PC-9 (cell line): ENCODE results near the gene MICAL3. TPM values are rescaled to one million over a fixed set of nuclear protein-coding genes. Genes with fewer than 3 reads are reported as not detected.

ENCODE experiments used
- BruUV-seq: library from RNA; stranded (reverse); fragments of 400-500 nt; replicated peaks from 2 replicates; lab custom pipeline; 2021; lab: Mats Ljungman, UMichigan
- CTCF ChIA-PET: fragments of 300-600 bp; sonication (Branson Sonifier 250); formaldehyde crosslinking; loops from one replicate; lab custom pipeline; 2022; ENCODE audit warnings: antibody characterized with exemption; lab: Charles Lee
- POLR2A ChIA-PET: fragments of 300-600 bp; sonication (Branson Sonifier 250); formaldehyde crosslinking; loops from one replicate; lab custom pipeline; 2022; ENCODE audit warnings: antibody characterized with exemption; ENCODE audit not compliant: unreplicated experiment; lab: Charles Lee
- DNase-seq, 2 experiments: peaks; one replicate each; pipeline versions ENCODE4 v3.0.0 to v3.0.0-alpha.2; 2015 to 2022; ENCODE audit warnings: mixed read lengths in 1 of 2
- H2AFZ ChIP-seq: fragments of 200-600 bp; sonication (generic); 2 replicates; pipeline ENCODE4 v1.8.1; 2017; ENCODE audit warnings: antibody characterized with exemption
- H3F3A ChIP-seq: fragments of 200-600 bp; sonication (generic); 2 replicates; pipeline ENCODE4 v1.8.1; 2017; ENCODE audit warnings: antibody characterized with exemption, mild to moderate bottlenecking, low read depth; ENCODE audit not compliant: insufficient read depth
- H3K27ac ChIP-seq: fragments of 200-600 bp; sonication (generic); 2 replicates; pipeline ENCODE4 v1.6.1; 2016; ENCODE audit warnings: mixed run types
- H3K27me3 ChIP-seq: fragments of 200-600 bp; sonication (generic); 2 replicates; pipeline ENCODE4 v1.6.1; 2016; ENCODE audit warnings: low read depth, mixed run types; ENCODE audit not compliant: insufficient read depth
- H3K36me3 ChIP-seq: fragments of 200-600 bp; sonication (generic); 2 replicates; pipeline ENCODE4 v1.6.1; 2016; ENCODE audit warnings: low read depth, mixed run types
- H3K4me1 ChIP-seq: fragments of 200-600 bp; sonication (generic); replicated peaks from 2 replicates; pipeline ENCODE4 v1.6.1; 2016; ENCODE audit warnings: mixed run types; ENCODE audit not compliant: insufficient read depth
- H3K4me2 ChIP-seq: fragments of 200-600 bp; sonication (generic); 2 replicates; pipeline ENCODE4 v1.6.1; 2017; ENCODE audit warnings: mixed run types
- H3K4me3 ChIP-seq: fragments of 200-600 bp; sonication (generic); 2 replicates; pipeline ENCODE4 v1.6.1; 2016; ENCODE audit warnings: mixed run types
- H3K79me2 ChIP-seq: fragments of 200-600 bp; sonication (generic); 2 replicates; pipeline ENCODE4 v1.6.1; 2017; ENCODE audit warnings: low read depth, mixed run types
- H3K9me2 ChIP-seq: fragments of 200-600 bp; sonication (generic); 2 replicates; pipeline ENCODE4 v1.8.1; 2017; ENCODE audit warnings: mild to moderate bottlenecking; ENCODE audit not compliant: insufficient read depth
- H3K9me3 ChIP-seq: fragments of 200-600 bp; sonication (generic); 2 replicates; pipeline ENCODE4 v1.8.1; 2016; ENCODE audit warnings: low read depth; ENCODE audit not compliant: insufficient read depth
- H4K20me1 ChIP-seq: fragments of 200-600 bp; sonication (generic); 2 replicates; pipeline ENCODE4 v1.8.1; 2017; ENCODE audit not compliant: insufficient read depth
- CTCF ChIP-seq: fragments of 200-600 bp; sonication (generic); conservative IDR thresholded peaks from 2 replicates; pipeline ENCODE4 v1.6.1; 2017; ENCODE audit warnings: mixed run types, antibody characterized with exemption, mild to moderate bottlenecking, moderate library complexity
- EZH2 ChIP-seq: fragments of 200-600 bp; sonication (generic); IDR thresholded peaks from 2 replicates; pipeline ENCODE4 v1.8.0; 2017; ENCODE audit warnings: antibody characterized with exemption, low read depth
- intact Hi-C: fragments of 100-400 bp; cut with micrococcal nuclease; formaldehyde crosslinking; loops from one replicate; pipeline ENCODE4 v1.10.0; 2022; ENCODE audit not compliant: unreplicated experiment
- total RNA-seq: library from RNA; stranded (reverse); gene quantifications from 2 replicates; pipeline ENCODE4 v1.2.3, GENCODE V29; 2021

The MICAL3 gene
- total RNA-seq, 1 experiment from 2014 or later, result 27.4 TPM

GRCh38 chr22:17924735-17925364 is 99.5 kb downstream of the MICAL3 start:
- TF ChIP-seq EZH2 (no peak), CTCF (no peak)
- no peak overlapping the region for H3K4me3 ChIP-seq
- CTCF ChIA-PET, result no interaction called here
- BruUV-seq, result no TSS peak
- peak in 1 of 2 experiments; percentile 20 for DNase-seq
- POLR2A ChIA-PET, result interaction anchor here (0.6 kb wide), 1 partner anchor 107 kb away, joined by 4 read pairs; no protein-coding TSS in a partner anchor
- H3K79me2 ChIP-seq, result peaks cover 26% of the 10 kb centered on the region
- intact Hi-C loops, result no loop called here
- H3K4me1 ChIP-seq, result peaks cover 9% of the 10 kb centered on the region
- no peak overlapping the region for H2AFZ ChIP-seq
- no peak overlapping the region for H3K4me2 ChIP-seq
- H4K20me1 ChIP-seq, result no peaks in the 10 kb centered on the region
- no peak overlapping the region for H3K27ac ChIP-seq
- no peaks in the 10 kb centered on the region for H3K36me3 ChIP-seq
- H3K9me3 ChIP-seq, result no peaks in the 10 kb centered on the region
- no peaks in the 10 kb centered on the region for H3F3A ChIP-seq
- H3K9me2 ChIP-seq, result no peaks in the 10 kb centered on the region
- H3K27me3 ChIP-seq, result no peaks in the 10 kb centered on the region

GRCh38 chr22:17924076-17924475 is 100.3 kb downstream of the MICAL3 start:
- no peak for TF ChIP-seq CTCF
- no peak for TF ChIP-seq EZH2
- intact Hi-C loops, result no loop called here
- Histone ChIP-seq H3K79me2 (peaks cover 22% of the 10 kb centered on the region; the same call in 1 of the 2 replicates), H2AFZ (no peak overlapping the region), H3K9me2 (no peaks in the 10 kb centered on the region), H3K27me3 (no peaks in the 10 kb centered on the region), H4K20me1 (0 out of 2 replicates have a peak, but pooled peaks cover 3% of the 10 kb centered on the region), H3K27ac (no peak overlapping the region), H3K9me3 (no peaks in the 10 kb centered on the region), H3K36me3 (no peaks in the 10 kb centered on the region), H3F3A (peaks cover 2% of the 10 kb centered on the region; the same call in 1 of the 2 replicates), H3K4me3 (no peak overlapping the region), H3K4me1 (peaks cover 13% of the 10 kb centered on the region), H3K4me2 (no peak overlapping the region)
- BruUV-seq, result no TSS peak
- no peak for DNase-seq
- ChIA-PET POLR2A (interaction anchor here (0.6 kb wide), 1 partner anchor 108 kb away, joined by 4 read pairs; no protein-coding TSS in a partner anchor), CTCF (no interaction called here)

- no peaks in the 10 kb centered on the region for H3K9me3 ChIP-seq
- no TSS peak for BruUV-seq
- no peak overlapping the region for H3K4me3 ChIP-seq
- peaks cover 18% of the 10 kb centered on the region; the same call in 1 of the 2 replicates for H3K79me2 ChIP-seq
- peak in 1 of 2 experiments; percentile 24 for DNase-seq
- 0 out of 2 replicates have a peak, but pooled peaks cover 4% of the 10 kb centered on the region for H4K20me1 ChIP-seq
- intact Hi-C loops, result no loop called here
- no peaks in the 10 kb centered on the region for H3K36me3 ChIP-seq
- no peak for TF ChIP-seq EZH2
- no peak for TF ChIP-seq CTCF
- H2AFZ ChIP-seq, result no peak overlapping the region
- H3K9me2 ChIP-seq, result no peaks in the 10 kb centered on the region
- H3K27ac ChIP-seq, result no peak overlapping the region
- H3K27me3 ChIP-seq, result no peaks in the 10 kb centered on the region
- ChIA-PET CTCF (no interaction called here), POLR2A (no interaction called here)
- H3K4me1 ChIP-seq, result peaks cover 14% of the 10 kb centered on the region
- no peak overlapping the region for H3K4me2 ChIP-seq
- H3F3A ChIP-seq, result peaks cover 6% of the 10 kb centered on the region; the same call in 1 of the 2 replicates
These were observed 101.1 kb downstream of the MICAL3 start for GRCh38 chr22:17922925-17923903.
